ENCODE data around the gene CD6.

Gene CD6

GRCh38 chr11:61019037-61019831, 47.8 kb downstream of the CD6 start:
- Histone ChIP-seq H3K27me3 (ENCODE audit: insufficient read depth, insufficient read length) (no peaks in the 10 kb centered on the region), H3K4me1 (ENCODE audit: insufficient read depth, insufficient read length) (peaks cover 24% of the 10 kb centered on the region), H3K9ac (ENCODE audit: insufficient read length, low read depth) (peak overlapping the region; percentile 18), H3K4me3 (ENCODE audit: insufficient read length, low read depth) (no peak overlapping the region), H3K9me3 (ENCODE audit: insufficient read depth, low read length) (0 out of 2 replicates have a peak, but pooled peaks cover 3% of the 10 kb centered on the region), H3K36me3 (ENCODE audit: insufficient read depth, insufficient read length, low read length) (no peaks in the 10 kb centered on the region)
- DNase-seq (ENCODE audit: low read depth, low spot score) = no peak
- no peak for TF ChIP-seq SUZ12 (IDR thresholded peaks at IDR 0.05; ENCODE audit: extremely low read depth, insufficient read depth, insufficient read length)
- TF ChIP-seq ZNF274 (IDR thresholded peaks at IDR 0.05; ENCODE audit: low read depth, low read length) = no peak
- no peak for TF ChIP-seq YY1 (IDR thresholded peaks at IDR 0.05; ENCODE audit: insufficient read depth, insufficient read length)

- DNase-seq (ENCODE audit: low read depth, low spot score) = no peak
- Histone ChIP-seq H3K9me3 (ENCODE audit: insufficient read depth, low read length) (0 out of 2 replicates have a peak, but pooled peaks cover 3% of the 10 kb centered on the region), H3K4me3 (ENCODE audit: insufficient read length, low read depth) (no peak overlapping the region), H3K9ac (ENCODE audit: insufficient read length, low read depth) (peak overlapping the region; percentile 18), H3K27me3 (ENCODE audit: insufficient read depth, insufficient read length) (no peaks in the 10 kb centered on the region), H3K4me1 (ENCODE audit: insufficient read depth, insufficient read length) (peaks cover 24% of the 10 kb centered on the region), H3K36me3 (ENCODE audit: insufficient read depth, insufficient read length, low read length) (no peaks in the 10 kb centered on the region)
- TF ChIP-seq ZNF274 (IDR thresholded peaks at IDR 0.05; ENCODE audit: low read depth, low read length) = no peak
- no peak for TF ChIP-seq YY1 (IDR thresholded peaks at IDR 0.05; ENCODE audit: insufficient read depth, insufficient read length)
- no peak for TF ChIP-seq SUZ12 (IDR thresholded peaks at IDR 0.05; ENCODE audit: extremely low read depth, insufficient read depth, insufficient read length)
Measured at GRCh38 chr11:61019832-61020405, 48.4 kb downstream of the CD6 start.

- Histone ChIP-seq H3K9ac (ENCODE audit: insufficient read length, low read depth) (no peak overlapping the region), H3K9me3 (ENCODE audit: insufficient read depth, low read length) (0 out of 2 replicates have a peak, but pooled peaks cover 3% of the 10 kb centered on the region), H3K4me3 (ENCODE audit: insufficient read length, low read depth) (no peak overlapping the region), H3K27me3 (ENCODE audit: insufficient read depth, insufficient read length) (no peaks in the 10 kb centered on the region), H3K4me1 (ENCODE audit: insufficient read depth, insufficient read length) (peaks cover 29% of the 10 kb centered on the region), H3K36me3 (ENCODE audit: insufficient read depth, insufficient read length, low read length) (no peaks in the 10 kb centered on the region)
- no peak for TF ChIP-seq ZNF274 (IDR thresholded peaks at IDR 0.05; ENCODE audit: low read depth, low read length)
- no peak for TF ChIP-seq SUZ12 (IDR thresholded peaks at IDR 0.05; ENCODE audit: extremely low read depth, insufficient read depth, insufficient read length)
- TF ChIP-seq YY1 (IDR thresholded peaks at IDR 0.05; ENCODE audit: insufficient read depth, insufficient read length) = no peak
- DNase-seq (ENCODE audit: low read depth, low spot score) = no peak
Measured at GRCh38 chr11:61020551-61021235, 49.2 kb downstream of the CD6 start.

GRCh38 chr11:61021661-61022212, 50.3 kb downstream of the CD6 start:
- DNase-seq (ENCODE audit: low read depth, low spot score) = no peak
- H3K9ac ChIP-seq (ENCODE audit: insufficient read length, low read depth) = no peak overlapping the region
- no peaks in the 10 kb centered on the region for H3K27me3 ChIP-seq (ENCODE audit: insufficient read depth, insufficient read length)
- TF ChIP-seq ZNF274 (IDR thresholded peaks at IDR 0.05; ENCODE audit: low read depth, low read length) (no peak), YY1 (IDR thresholded peaks at IDR 0.05; ENCODE audit: insufficient read depth, insufficient read length) (no peak), SUZ12 (IDR thresholded peaks at IDR 0.05; ENCODE audit: extremely low read depth, insufficient read depth, insufficient read length) (no peak)
- H3K36me3 ChIP-seq (ENCODE audit: insufficient read depth, insufficient read length, low read length) = no peaks in the 10 kb centered on the region
- H3K4me1 ChIP-seq (ENCODE audit: insufficient read depth, insufficient read length) = peaks cover 33% of the 10 kb centered on the region
- H3K9me3 ChIP-seq (ENCODE audit: insufficient read depth, low read length) = no peaks in the 10 kb centered on the region
- peak overlapping the region; percentile 3 for H3K4me3 ChIP-seq (ENCODE audit: insufficient read length, low read depth)

GRCh38 chr11:61022311-61023085, 51.0 kb downstream of the CD6 start:
- no peak for DNase-seq (ENCODE audit: low read depth, low spot score)
- no peak overlapping the region for H3K9ac ChIP-seq (ENCODE audit: insufficient read length, low read depth)
- H3K9me3 ChIP-seq (ENCODE audit: insufficient read depth, low read length) = no peaks in the 10 kb centered on the region
- H3K4me3 ChIP-seq (ENCODE audit: insufficient read length, low read depth) = no peak overlapping the region
- peaks cover 39% of the 10 kb centered on the region for H3K4me1 ChIP-seq (ENCODE audit: insufficient read depth, insufficient read length)
- H3K36me3 ChIP-seq (ENCODE audit: insufficient read depth, insufficient read length, low read length) = no peaks in the 10 kb centered on the region
- TF ChIP-seq YY1 (IDR thresholded peaks at IDR 0.05; ENCODE audit: insufficient read depth, insufficient read length) (no peak), SUZ12 (IDR thresholded peaks at IDR 0.05; ENCODE audit: extremely low read depth, insufficient read depth, insufficient read length) (no peak), ZNF274 (IDR thresholded peaks at IDR 0.05; ENCODE audit: low read depth, low read length) (no peak)
- no peaks in the 10 kb centered on the region for H3K27me3 ChIP-seq (ENCODE audit: insufficient read depth, insufficient read length)

GRCh38 chr11:61023086-61023965, 51.8 kb downstream of the CD6 start:
- Histone ChIP-seq H3K27me3 (ENCODE audit: insufficient read depth, insufficient read length) (no peaks in the 10 kb centered on the region), H3K36me3 (ENCODE audit: insufficient read depth, insufficient read length, low read length) (no peaks in the 10 kb centered on the region), H3K4me3 (ENCODE audit: insufficient read length, low read depth) (no peak overlapping the region), H3K4me1 (ENCODE audit: insufficient read depth, insufficient read length) (peaks cover 39% of the 10 kb centered on the region), H3K9ac (ENCODE audit: insufficient read length, low read depth) (peak overlapping the region; percentile 50), H3K9me3 (ENCODE audit: insufficient read depth, low read length) (no peaks in the 10 kb centered on the region)
- DNase-seq (ENCODE audit: low read depth, low spot score) = no peak
- no peak for TF ChIP-seq SUZ12 (IDR thresholded peaks at IDR 0.05; ENCODE audit: extremely low read depth, insufficient read depth, insufficient read length)
- no peak for TF ChIP-seq YY1 (IDR thresholded peaks at IDR 0.05; ENCODE audit: insufficient read depth, insufficient read length)
- no peak for TF ChIP-seq ZNF274 (IDR thresholded peaks at IDR 0.05; ENCODE audit: low read depth, low read length)
